GM10266 (cell line): ENCODE data around the gene CHMP1A.

Source experiments
- DNase-seq: peaks from one replicate; pipeline ENCODE4 v3.0.0; 2012; ENCODE audit errors: extremely low spot score
- TF ChIP-seq, protein P1 (sequence below): IDR thresholded peaks from 2 replicates; pipeline ENCODE4 v1.5.1; 2012; ENCODE audit warnings: mild to moderate bottlenecking, low read depth; ENCODE audit not compliant: control insufficient read depth, insufficient read depth; ENCODE audit errors: missing control alignments

CHMP1A gene

DNA sequence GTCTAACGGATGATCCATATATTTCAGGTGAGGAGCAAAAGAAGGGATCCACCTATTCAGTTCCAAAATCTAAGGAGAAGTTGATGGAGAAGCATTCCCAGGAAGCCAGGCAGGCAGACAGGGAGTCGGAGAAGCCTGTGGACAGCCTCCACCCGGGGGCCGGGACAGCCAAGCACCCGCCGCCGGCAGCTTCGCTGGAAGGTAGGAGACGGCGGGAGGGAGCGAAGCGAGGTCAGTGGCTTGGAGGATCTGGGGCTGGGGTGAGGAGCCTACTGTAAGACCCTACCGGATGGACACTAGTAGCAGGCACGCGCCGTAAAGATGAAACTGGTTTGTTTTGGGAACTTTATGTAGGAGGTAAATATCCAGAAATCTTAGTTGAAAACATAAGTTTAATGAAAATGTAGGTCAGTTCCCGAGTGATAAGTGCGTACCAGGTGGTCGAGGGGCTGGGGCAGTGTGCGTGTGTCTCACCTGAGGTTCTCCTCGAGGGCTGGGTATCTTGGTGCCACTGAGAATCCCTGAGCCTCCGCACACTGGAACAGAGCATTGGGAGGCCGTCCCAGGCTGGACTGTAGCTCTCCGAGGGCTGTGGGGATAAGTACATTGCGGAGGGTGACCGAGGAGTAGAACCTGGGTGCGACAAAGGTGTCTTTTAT, 842 bp upstream of the CHMP1A start:
- TF ChIP-seq, protein P1, sequence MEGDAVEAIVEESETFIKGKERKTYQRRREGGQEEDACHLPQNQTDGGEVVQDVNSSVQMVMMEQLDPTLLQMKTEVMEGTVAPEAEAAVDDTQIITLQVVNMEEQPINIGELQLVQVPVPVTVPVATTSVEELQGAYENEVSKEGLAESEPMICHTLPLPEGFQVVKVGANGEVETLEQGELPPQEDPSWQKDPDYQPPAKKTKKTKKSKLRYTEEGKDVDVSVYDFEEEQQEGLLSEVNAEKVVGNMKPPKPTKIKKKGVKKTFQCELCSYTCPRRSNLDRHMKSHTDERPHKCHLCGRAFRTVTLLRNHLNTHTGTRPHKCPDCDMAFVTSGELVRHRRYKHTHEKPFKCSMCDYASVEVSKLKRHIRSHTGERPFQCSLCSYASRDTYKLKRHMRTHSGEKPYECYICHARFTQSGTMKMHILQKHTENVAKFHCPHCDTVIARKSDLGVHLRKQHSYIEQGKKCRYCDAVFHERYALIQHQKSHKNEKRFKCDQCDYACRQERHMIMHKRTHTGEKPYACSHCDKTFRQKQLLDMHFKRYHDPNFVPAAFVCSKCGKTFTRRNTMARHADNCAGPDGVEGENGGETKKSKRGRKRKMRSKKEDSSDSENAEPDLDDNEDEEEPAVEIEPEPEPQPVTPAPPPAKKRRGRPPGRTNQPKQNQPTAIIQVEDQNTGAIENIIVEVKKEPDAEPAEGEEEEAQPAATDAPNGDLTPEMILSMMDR = no peak
- DNase-seq = no peak

DNA sequence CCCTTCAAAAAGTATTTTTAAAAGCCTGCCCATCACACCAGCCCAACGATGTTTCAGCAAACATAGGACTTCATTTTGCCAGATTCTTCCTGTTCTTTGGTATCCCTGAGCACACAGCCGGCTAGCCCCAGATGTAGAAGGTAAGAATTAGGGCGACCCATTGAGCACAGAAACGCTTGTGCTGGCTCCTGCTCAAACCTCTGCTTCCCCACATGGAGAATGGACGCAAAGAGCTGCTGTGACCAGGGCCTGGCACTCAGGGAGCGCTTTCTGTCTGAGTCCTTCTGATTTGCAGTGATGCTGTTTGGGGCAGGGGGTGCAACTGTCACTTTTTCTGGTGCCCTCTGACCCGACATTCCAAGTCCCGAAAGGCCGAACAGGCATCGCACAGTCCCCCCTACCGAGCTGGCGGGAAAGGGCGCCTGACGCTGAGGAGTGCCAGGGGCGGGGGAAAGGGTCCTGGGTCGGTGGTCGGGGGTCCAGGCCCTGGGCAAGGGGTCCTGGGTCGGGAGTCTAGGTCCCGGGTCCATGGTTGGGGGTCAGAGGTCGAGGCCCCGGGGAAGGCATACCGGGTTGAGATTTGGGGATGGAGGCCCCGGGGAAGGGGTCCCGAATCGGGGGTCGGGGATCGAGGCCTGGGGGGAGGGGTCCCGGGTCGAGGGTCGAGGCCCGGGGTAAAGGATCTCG, 930 bp downstream of the CHMP1A start:
- TF ChIP-seq, protein P1 = no peak
- no peak for DNase-seq

DNA sequence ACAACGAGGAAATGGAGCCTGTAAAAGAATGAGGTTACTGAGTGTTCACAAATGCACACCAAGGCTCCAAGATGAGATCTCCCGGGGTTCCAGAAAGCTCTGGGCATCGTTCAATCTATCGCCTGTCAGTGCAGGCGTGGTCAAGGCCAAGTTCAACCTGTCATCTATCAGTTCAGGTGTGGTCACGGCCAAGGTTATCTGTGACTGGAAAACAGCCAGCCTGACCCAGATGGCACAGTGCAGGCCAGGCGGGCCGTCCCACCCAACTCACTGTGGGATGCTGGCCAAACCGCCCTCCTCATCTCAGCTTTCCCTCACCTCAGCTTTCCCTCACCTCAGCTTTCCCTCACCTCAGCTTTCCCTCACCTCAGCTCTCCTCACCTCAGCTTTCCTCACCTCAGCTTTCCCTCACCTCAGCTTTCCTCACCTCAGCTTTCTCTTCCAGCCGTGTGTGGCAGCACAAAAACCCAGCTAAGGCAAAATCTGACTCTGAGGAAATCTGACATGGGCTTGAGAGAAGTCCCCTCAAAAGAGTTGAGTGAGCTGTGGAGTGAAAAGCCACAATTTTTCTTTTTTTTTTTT, 2.4 kb downstream of the CHMP1A start:
- TF ChIP-seq, protein P1 = no peak
- DNase-seq = no peak

DNA sequence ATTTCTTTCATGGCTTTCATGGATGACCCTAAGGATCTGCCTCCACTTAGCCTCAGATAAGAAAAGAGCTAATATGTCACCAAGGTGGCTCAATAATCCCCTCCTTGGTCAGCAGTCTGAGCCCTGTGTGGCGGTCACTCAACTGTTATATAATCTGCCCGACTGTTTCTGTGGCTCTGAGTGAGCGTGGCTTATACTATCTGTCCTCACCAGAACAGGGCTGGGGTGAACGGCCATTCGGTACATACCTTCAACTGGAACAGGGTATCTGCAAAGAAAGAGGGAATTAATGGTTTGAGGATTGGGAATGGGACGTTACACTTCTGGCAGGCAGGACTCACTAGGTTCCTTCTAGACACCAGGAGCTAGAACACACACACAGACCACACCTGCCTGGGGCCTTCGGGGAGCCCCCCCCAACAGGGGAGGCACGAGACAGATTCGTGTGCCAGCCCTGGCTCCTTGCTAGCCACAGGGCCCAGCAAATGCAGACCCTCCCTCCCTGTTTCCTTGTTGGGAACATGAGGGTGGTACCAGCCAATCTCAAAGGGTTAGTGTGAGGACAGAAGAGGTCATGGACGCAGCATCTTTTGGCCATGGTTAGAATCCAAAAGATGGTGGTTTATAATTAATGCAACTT, 3.7 kb downstream of the CHMP1A start:
- DNase-seq = no peak
- TF ChIP-seq, protein P1 = no peak

DNA sequence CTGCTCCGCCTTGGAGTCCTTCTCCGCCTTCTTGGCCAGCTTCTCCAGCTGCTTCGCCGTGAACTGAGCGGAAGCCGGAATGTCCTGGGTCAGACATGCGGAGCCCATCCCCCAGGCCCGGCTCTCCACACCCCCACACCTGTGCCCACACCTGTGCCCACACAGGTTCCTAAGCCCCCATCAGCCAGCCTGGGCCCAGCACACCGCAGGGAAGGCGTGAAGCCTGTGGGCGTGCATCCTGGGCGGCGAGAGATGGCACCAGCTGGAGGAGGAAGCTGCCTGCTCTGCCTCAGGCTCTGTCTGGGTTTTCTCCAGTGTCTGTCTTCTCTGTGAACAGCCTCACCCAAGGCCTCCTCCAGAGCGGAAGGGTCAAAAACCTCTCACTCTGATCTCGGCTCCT, 5.9 kb downstream of the CHMP1A start:
- TF ChIP-seq, protein P1 = no peak
- DNase-seq = no peak

DNA sequence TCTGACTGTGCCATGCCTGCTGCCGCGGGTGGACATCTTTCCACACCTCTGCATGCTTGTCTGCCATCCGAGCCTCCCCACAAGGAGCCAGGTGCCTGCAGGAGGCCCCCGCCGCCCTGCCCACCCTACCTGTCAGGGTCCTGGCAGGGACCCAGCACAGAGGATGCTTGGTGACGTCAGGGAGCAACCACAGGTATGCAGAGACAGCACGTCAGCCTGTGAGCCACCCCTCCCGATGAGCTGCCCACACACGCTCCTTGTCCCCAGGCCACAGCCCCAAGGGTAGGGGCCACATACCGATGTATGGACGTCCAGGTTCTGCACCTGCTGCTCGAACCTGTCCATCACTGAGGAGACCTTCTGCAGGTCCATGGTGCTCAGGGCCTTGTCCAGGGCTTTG, 10.6 kb downstream of the CHMP1A start:
- DNase-seq = no peak
- TF ChIP-seq, protein P1 = no peak

DNA sequence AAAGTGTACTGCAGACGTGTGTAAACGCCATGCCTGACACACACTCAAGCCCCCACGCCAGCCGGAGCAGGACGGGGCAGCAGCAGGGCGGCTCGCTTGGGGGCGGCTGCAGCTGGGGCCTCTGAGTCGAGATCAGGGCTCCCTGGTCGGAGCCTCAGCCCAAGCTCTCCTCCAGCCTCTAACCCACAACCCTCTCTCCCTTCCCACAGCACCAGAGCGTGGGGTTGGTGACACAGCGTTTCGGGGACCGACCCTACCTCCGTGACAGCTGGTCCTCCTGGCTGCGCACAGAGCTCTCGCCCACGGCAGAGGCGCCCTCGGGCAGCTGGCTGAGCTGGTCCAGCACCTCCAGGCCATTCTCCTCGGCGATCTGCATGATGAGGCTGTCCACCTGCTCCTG, 11.2 kb downstream of the CHMP1A start:
- TF ChIP-seq, protein P1 = no peak
- no peak for DNase-seq
